Epithelial cell of prostate (primary cell): Measurements from ENCODE around the gene SPEG.

Experiments used
- DNase-seq: peaks from one replicate; pipeline ENCODE4 v3.0.0-alpha.2; 2011; ENCODE audit warnings: low read depth, low spot score
- H3K27ac ChIP-seq: fragments of 450-650 bp; 2 replicates; pipeline ENCODE4 v1.5.1; 2017; ENCODE audit warnings: mild to moderate bottlenecking

SPEG gene

GRCh38 chr2:219441451-219442255 is 7.0 kb downstream of the SPEG start:
- peak overlapping the region; percentile 48 for H3K27ac ChIP-seq
- no peak for DNase-seq

- H3K27ac ChIP-seq, result peak overlapping the region; percentile 48
- DNase-seq, result no peak
Observed at GRCh38 chr2:219442256-219443015, 7.8 kb downstream of the SPEG start.

GRCh38 chr2:219443016-219443696 is 8.5 kb downstream of the SPEG start:
- no peak for DNase-seq
- H3K27ac ChIP-seq, result no peak overlapping the region

GRCh38 chr2:219443697-219444023 is 9.0 kb downstream of the SPEG start:
- no peak for DNase-seq
- H3K27ac ChIP-seq, result no peak overlapping the region

GRCh38 chr2:219444566-219445091 is 10.0 kb downstream of the SPEG start:
- no peak for DNase-seq
- H3K27ac ChIP-seq, result no peak overlapping the region

GRCh38 chr2:219445220-219445640 is 10.6 kb downstream of the SPEG start:
- no peak for DNase-seq
- no peak overlapping the region for H3K27ac ChIP-seq

GRCh38 chr2:219446101-219446504 is 11.5 kb downstream of the SPEG start:
- no peak overlapping the region for H3K27ac ChIP-seq
- DNase-seq, result no peak

- no peak overlapping the region for H3K27ac ChIP-seq
- DNase-seq, result no peak
Observed at GRCh38 chr2:219446689-219447088, 12.0 kb downstream of the SPEG start.

GRCh38 chr2:219447242-219448098 is 12.8 kb downstream of the SPEG start:
- no peak for DNase-seq
- H3K27ac ChIP-seq, result no peak overlapping the region

- H3K27ac ChIP-seq, result no peak overlapping the region
- DNase-seq, result no peak
Observed at GRCh38 chr2:219448099-219448775, 13.6 kb downstream of the SPEG start.

GRCh38 chr2:219448776-219449341 is 14.2 kb downstream of the SPEG start:
- H3K27ac ChIP-seq, result no peak overlapping the region
- no peak for DNase-seq

- no peak for DNase-seq
- no peak overlapping the region for H3K27ac ChIP-seq
Observed at GRCh38 chr2:219449609-219450008, 15.0 kb downstream of the SPEG start.

GRCh38 chr2:219451661-219452360 is 17.2 kb downstream of the SPEG start:
- peak overlapping the region; percentile 92 for H3K27ac ChIP-seq

GRCh38 chr2:219452361-219453317 is 18.0 kb downstream of the SPEG start:
- H3K27ac ChIP-seq, result peak overlapping the region; percentile 92
- peak; percentile 73 for DNase-seq

More at GRCh38 chr2:219451661-219452360, 17.2 kb downstream of the SPEG start:
- DNase-seq, result no peak

- no peak for DNase-seq
- H3K27ac ChIP-seq, result peak overlapping the region; percentile 92
Observed at GRCh38 chr2:219453671-219454590, 19.3 kb downstream of the SPEG start.

- H3K27ac ChIP-seq, result no peak overlapping the region
- no peak for DNase-seq
Observed at GRCh38 chr2:219455581-219455980, 20.9 kb downstream of the SPEG start.
